Right cardiac atrium (tissue), 5 donors: ENCODE results near the gene CERT1. TPM values are rescaled to one million over a fixed set of nuclear protein-coding genes. Genes with fewer than 3 reads are reported as not detected.

ENCODE experiments used
- ATAC-seq, 2 donors: fragments of 200-7000 bp; cut with Tn5 transposase; one replicate each; pipeline versions ENCODE4 v1.8.0 to v1.9.1; 2020; ENCODE audit warnings: moderate library complexity in 2 of 2, mild to moderate bottlenecking in 1 of 2
- DNase-seq, 3 donors: peaks; one replicate each; pipeline ENCODE4 v3.0.0-alpha.2; 2020
- H3K27ac ChIP-seq: one replicate; pipeline ENCODE4 v1.5.1; 2013; ENCODE audit warnings: mild to moderate bottlenecking, low read length, control low read depth, moderate library complexity
- H3K27me3 ChIP-seq: one replicate; pipeline ENCODE4 v1.6.1; 2013; ENCODE audit not compliant: control insufficient read depth, insufficient read depth
- H3K4me1 ChIP-seq: one replicate; pipeline ENCODE4 v1.6.1; 2013; ENCODE audit warnings: low read length; ENCODE audit not compliant: control insufficient read depth, insufficient read depth
- H3K4me3 ChIP-seq: one replicate; pipeline ENCODE4 v1.5.1; 2013; ENCODE audit warnings: low read length, control low read depth
- H3K9me3 ChIP-seq: one replicate; pipeline ENCODE4 v1.6.1; 2013; ENCODE audit warnings: low read length; ENCODE audit not compliant: control insufficient read depth
- WGBS: extraction: QIAGEN DNeasy Blood & Tissue Kit; methylation state at CpG from one replicate; pipeline ENCODE4 v1.1.7; 2013; 5-methylcytosine and 5-hydroxymethylcytosine counted together
- intact Hi-C, 4 donors: fragments of 100-400 bp; cut with DNase I; formaldehyde crosslinking; loops; one replicate each; pipeline versions ENCODE4 v1.11.0 to v1.14.0; 2022 to 2023
- polyA plus RNA-seq: library from polyadenylated mRNA; stranded (reverse); fragments of 200-250 nt; gene quantifications from one replicate; pipeline ENCODE4 v1.2.3, GENCODE V29; 2013
- total RNA-seq, 4 donors: library from RNA; stranded (reverse); fragmentation: NEBNext Ultra II Directional; extraction: Animal tissue kit (Norgen Biotek cat#: 25700); gene quantifications; one replicate each; pipeline ENCODE4 v1.2.1, GENCODE V29; 2021
- donor health status: healthy with polysubstance abuse.
- donor health status: DM: no; HTN: yes; CAD: no.
- donor health status: DM: no; HTN: no; CAD: no.
- donor health status: DM: no; HTN: yes; CAD: no; lungs with severe emphysema.
- donor health status: DM: yes; HTN: yes; CAD: no.

The CERT1 gene
- total and polyA plus RNA-seq, 5 donors: 9.1 to 28.7 (median 27.7) TPM

DNA sequence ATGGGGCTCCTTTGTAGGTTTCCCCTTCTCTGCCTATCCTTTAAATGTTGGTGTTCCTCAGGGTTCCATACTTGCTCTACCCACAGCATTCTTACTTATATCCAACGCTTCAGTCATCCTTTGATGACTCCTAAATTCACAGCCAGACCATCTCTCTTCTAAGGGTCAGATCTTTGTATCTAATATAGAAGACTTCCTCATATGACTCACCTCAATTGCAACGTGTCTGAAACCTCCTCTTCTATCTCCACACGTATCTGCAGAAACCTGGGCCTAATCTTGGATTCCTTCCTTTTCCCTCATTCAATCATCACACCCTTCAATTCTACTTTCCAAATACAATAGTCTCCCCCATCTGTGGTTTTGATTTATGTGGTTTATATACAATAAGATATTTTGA is 106.1 kb downstream of the CERT1 start:
- Histone ChIP-seq H3K9me3 (no peaks in the 10 kb centered on the region), H3K27ac (no peak overlapping the region), H3K27me3 (no peaks in the 10 kb centered on the region), H3K4me3 (no peak overlapping the region), H3K4me1 (no peaks in the 10 kb centered on the region)
- WGBS: 79% methylated on average over 3 of the region's 3 CpGs
- DNase-seq: no peak
- no peak for ATAC-seq
- intact Hi-C loops: no loop called here

DNA sequence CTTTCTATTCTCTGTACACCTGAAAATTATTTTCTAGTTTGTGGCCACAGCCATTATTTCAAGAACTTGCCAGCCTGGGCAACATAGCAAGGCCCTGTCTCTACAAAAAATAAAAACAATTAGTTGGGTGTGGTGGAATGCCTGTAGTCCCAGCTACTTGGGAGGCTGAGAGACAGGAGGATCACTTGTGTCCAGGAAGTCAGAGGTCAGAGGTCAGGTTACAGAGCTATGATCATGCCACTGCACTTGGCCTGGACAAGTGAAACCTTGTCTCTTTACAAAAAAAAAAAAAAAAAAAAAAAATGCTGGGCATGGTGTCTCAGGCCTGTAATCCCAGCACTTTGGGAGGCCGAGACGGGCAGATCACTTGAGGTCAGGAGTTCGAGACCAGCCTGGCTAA is 116.2 kb downstream of the CERT1 start:
- no peak for ATAC-seq
- intact Hi-C loops: no loop called here
- WGBS: 97% methylated on average over 3 of the region's 3 CpGs
- Histone ChIP-seq H3K27me3 (no peaks in the 10 kb centered on the region), H3K4me1 (no peaks in the 10 kb centered on the region), H3K4me3 (no peak overlapping the region), H3K9me3 (no peaks in the 10 kb centered on the region), H3K27ac (no peak overlapping the region)
- no peak for DNase-seq

DNA sequence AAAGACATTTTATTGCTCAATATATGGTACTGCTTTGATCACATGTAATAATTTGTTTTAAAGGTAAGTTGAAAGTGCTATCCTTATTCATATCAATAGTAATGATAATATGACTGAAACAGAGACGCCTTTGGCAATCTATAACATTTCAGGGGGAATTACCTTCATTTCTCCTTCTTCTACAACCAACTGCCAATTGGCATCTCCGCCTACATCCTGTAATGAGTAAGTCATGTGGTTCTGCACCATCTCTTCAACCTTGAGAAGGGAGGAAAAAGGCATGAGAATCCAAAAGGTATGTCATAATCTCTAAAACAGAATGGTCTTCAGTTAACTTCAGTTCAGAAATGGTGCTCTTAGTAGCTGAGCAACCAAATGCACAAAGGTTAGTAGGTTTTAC is 122.0 kb downstream of the CERT1 start:
- no peaks in the 10 kb centered on the region for H3K9me3 ChIP-seq
- 97% methylated on average over 2 of the region's 2 CpGs for WGBS
- H3K4me1 ChIP-seq: no peaks in the 10 kb centered on the region
- no peak for ATAC-seq
- no peak overlapping the region for H3K27ac ChIP-seq
- no peak for DNase-seq
- no peaks in the 10 kb centered on the region for H3K27me3 ChIP-seq
- intact Hi-C loops: loop anchor here in 1 of 4 donors (10.0 kb wide), 1 partner anchor 285 kb away; no protein-coding TSS in a partner anchor
- H3K4me3 ChIP-seq: no peak overlapping the region

DNA sequence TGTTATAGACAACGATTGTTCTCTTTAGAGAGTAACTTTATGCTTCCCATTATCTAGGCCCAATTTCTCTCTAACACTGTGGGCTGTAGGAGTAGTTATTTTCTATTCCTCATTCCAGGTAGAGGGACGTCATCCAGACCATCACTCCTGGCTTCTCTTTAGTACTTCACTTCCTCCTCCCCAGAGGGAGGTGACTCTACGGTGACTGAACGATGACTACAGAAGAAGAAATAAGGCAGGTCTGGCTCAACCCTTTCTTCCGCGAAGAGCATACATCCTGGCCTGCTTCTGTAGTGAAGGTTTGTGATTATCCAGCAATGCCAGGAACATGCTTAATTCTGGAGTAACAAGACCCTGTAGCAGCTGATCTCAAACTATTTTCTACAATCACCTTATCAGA is 123.6 kb downstream of the CERT1 start:
- ATAC-seq (no peak), DNase-seq (no peak)
- 88% methylated on average over 6 of the region's 6 CpGs for WGBS
- intact Hi-C loops: loop anchor here in 1 of 4 donors (10.0 kb wide), 1 partner anchor 287 kb away; no protein-coding TSS in a partner anchor
- Histone ChIP-seq H3K9me3 (no peaks in the 10 kb centered on the region), H3K27ac (no peak overlapping the region), H3K27me3 (no peaks in the 10 kb centered on the region), H3K4me3 (no peak overlapping the region), H3K4me1 (no peaks in the 10 kb centered on the region)

DNA sequence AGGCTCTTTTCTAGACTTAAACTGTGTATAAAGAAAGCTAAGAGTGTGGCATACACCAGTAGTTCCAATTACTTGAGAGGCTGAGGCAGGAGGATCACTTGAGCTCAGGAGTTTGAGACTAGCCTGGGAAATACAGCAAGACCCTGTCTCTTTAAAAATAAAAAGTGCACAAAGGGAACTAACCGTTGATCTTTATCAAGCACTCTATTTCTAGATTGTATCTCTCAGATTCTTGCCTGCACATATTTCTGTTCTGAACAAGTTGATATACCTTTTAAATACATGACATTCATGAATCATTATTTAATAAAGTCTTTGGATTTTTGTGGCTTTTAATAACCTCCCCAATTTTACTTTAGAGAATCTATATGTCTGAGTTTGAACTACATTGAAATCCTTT is 127.2 kb downstream of the CERT1 start:
- DNase-seq (no peak), ATAC-seq (no peak)
- Histone ChIP-seq H3K4me3 (no peak overlapping the region), H3K9me3 (no peaks in the 10 kb centered on the region), H3K27ac (no peak overlapping the region), H3K27me3 (no peaks in the 10 kb centered on the region), H3K4me1 (no peaks in the 10 kb centered on the region)
- WGBS: 47% methylated on average over 1 of the region's 1 CpG
- intact Hi-C loops: loop anchor here in 1 of 4 donors (10.0 kb wide), 1 partner anchor 291 kb away; no protein-coding TSS in a partner anchor

DNA sequence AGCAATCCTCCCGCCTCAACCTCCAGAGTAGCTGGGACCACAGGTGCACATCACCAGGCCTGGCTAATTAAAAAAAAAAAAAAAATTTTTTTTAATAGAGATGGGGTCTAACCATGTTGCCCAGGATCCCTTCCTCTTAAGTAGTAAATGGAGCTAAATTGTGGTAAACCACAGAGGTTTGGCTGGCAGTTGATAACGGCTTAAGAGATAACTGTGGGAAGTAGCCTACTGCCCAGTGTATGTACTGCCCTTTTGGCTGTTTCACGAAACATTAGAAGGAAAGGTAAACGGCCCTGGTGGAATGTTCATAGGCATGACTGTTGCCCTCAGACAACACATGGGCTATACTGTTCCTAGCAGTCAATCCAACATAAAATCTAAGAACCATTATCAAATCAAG is 130.0 kb downstream of the CERT1 start:
- no peak overlapping the region for H3K4me3 ChIP-seq
- no peaks in the 10 kb centered on the region for H3K27me3 ChIP-seq
- DNase-seq (no peak), ATAC-seq (no peak)
- no peaks in the 10 kb centered on the region for H3K9me3 ChIP-seq
- WGBS: 84% methylated on average over 4 of the region's 4 CpGs
- intact Hi-C loops: loop anchor here in 1 of 4 donors (10.0 kb wide), 1 partner anchor 293 kb away; no protein-coding TSS in a partner anchor
- H3K4me1 ChIP-seq: no peaks in the 10 kb centered on the region
- no peak overlapping the region for H3K27ac ChIP-seq

DNA sequence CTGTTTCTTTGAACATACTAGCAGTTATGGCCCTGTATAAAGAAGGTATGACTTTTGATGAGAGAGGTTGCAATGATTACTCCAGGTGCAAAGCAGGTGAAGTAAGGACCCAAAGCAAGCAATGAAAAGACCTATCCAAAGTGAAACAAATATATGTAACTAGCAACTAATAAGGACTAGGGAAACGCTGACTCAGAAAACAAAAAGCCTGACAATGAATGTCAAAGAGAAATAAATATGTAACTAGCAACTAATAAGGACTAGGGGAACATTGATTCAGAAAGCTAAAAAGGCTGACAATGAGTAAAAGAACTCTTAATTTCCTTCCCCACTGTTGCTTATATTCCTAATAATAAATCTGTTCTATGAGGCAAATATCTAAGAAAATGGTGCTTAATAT is 131.3 kb downstream of the CERT1 start:
- no peak overlapping the region for H3K27ac ChIP-seq
- intact Hi-C loops: loop anchor here in 1 of 4 donors (10.0 kb wide), 1 partner anchor 295 kb away; no protein-coding TSS in a partner anchor
- no peak for ATAC-seq
- H3K27me3 ChIP-seq: no peaks in the 10 kb centered on the region
- H3K9me3 ChIP-seq: no peaks in the 10 kb centered on the region
- no peaks in the 10 kb centered on the region for H3K4me1 ChIP-seq
- no peak overlapping the region for H3K4me3 ChIP-seq
- 98% methylated on average over 1 of the region's 1 CpG for WGBS
- no peak for DNase-seq

DNA sequence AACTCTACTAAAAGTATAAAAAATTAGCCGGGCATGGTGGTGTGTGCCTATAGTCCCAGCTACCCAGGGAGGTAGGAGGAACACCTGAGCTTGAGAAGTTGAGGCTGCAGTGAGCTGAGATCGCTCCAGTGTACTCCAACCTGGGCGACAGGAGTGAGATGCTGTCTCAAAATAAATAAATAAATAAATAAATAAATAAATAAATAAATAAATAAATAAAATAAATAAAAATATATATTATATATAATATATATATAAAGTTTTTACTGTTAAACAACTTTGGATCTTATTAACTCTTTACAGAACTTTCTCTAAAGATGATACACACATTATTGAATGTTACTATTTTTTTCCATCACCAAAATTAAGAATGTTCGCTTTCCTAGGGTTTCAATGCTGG is 136.0 kb downstream of the CERT1 start:
- 98% methylated on average over 4 of the region's 4 CpGs for WGBS

DNA sequence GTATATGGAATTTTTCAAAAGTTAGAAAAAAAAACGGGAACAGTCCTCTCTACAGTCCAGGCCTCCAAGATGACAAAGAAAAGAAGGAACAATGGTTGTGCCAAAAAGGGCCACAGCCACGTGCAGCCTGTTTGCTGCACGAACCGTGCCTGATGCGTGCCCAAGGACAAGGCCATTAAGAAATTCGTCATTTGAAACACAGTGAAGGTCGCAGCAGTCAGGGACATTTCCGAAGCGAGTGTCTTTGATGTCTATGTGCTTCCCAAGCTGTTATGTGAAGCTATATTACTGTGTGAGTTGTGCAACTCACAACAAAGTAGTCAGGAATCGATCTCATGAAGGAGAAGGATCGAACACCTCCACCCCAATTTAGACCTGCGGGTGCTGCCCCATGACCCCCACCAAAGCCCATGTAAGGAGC is 137.0 kb downstream of the CERT1 start:
- H3K4me1 ChIP-seq: no peaks in the 10 kb centered on the region
- ATAC-seq: no peak

More for the DNA sequence above, 136.0 kb downstream of the CERT1 start:
- intact Hi-C loops: no loop called here
- Histone ChIP-seq H3K27me3 (no peaks in the 10 kb centered on the region), H3K4me3 (no peak overlapping the region), H3K27ac (no peak overlapping the region), H3K9me3 (no peaks in the 10 kb centered on the region), H3K4me1 (no peaks in the 10 kb centered on the region)
- ATAC-seq: no peak
- DNase-seq: no peak

DNA sequence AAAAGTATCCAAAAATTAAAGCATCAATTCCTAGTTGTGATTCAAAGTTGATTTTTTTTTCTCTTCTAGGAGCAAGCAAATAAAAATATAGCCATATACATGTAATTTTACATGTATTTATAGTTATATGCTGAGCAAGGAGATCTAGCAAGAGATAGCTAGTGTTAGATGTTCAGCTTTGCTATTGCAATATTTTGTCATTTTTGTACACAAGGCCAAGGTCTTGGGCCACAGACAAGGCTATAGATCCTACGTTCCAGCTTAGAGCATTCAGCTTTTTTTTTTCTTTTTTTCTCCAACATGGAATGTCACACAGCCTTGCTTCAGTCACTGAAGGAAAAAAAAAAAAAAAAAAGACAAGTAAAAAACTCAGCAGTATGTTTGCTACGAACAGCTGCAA is 137.6 kb downstream of the CERT1 start:
- WGBS: 74% methylated on average over 2 of the region's 2 CpGs
- no peak overlapping the region for H3K4me3 ChIP-seq
- H3K27ac ChIP-seq: no peak overlapping the region
- intact Hi-C loops: no loop called here
- DNase-seq (no peak), ATAC-seq (no peak)
- H3K27me3 ChIP-seq: no peaks in the 10 kb centered on the region
- no peaks in the 10 kb centered on the region for H3K4me1 ChIP-seq
- no peaks in the 10 kb centered on the region for H3K9me3 ChIP-seq

More for the DNA sequence above, 137.0 kb downstream of the CERT1 start:
- Histone ChIP-seq H3K27me3 (no peaks in the 10 kb centered on the region), H3K4me3 (no peak overlapping the region), H3K27ac (no peak overlapping the region), H3K9me3 (no peaks in the 10 kb centered on the region)
- intact Hi-C loops: no loop called here
- WGBS: 90% methylated on average over 12 of the region's 12 CpGs
- DNase-seq: no peak

DNA sequence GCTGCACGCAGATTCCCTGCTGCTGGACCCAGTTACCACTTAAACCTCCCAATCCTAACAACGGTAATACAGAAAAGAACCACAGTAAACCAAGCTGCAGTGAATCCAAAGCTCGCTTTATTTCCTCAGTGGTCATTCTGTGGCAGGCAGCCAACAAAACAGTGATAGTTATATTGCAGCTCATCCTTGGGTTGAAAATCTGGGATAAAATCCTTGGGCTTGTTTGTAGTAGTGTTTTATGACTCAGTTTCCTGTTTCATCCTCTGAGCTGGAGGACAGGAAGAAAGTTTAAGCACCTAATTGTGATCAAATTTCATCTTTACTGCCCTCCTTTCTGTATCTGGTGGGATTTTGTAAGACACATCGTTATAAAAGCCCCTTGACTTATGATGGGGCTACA is 143.0 kb downstream of the CERT1 start:
- ATAC-seq: no peak
- Histone ChIP-seq H3K27ac (no peak overlapping the region), H3K4me3 (no peak overlapping the region), H3K4me1 (no peaks in the 10 kb centered on the region), H3K27me3 (no peaks in the 10 kb centered on the region), H3K9me3 (no peaks in the 10 kb centered on the region)
- intact Hi-C loops: no loop called here
- WGBS: 74% methylated on average over 4 of the region's 4 CpGs
- no peak for DNase-seq

DNA sequence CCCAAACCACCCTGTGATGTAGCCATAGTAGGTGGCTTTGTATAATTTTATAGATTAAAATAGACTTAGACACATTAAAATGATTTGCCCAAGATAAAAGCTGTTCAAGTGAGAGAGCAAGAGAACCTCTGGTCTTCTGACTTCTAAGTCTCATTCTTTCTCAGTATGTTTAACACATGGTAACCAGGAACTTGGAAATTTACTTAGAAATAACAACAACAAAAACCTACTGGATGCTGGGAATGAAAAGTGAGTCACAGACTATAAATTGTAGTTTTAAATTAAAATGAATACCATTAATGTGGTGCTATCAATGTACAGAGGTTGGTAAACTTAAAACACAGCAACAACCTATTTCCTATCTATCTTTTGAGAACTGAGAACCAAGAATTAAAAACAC is 144.0 kb downstream of the CERT1 start:
- H3K4me3 ChIP-seq: no peak overlapping the region
- DNase-seq: no peak
- H3K9me3 ChIP-seq: no peaks in the 10 kb centered on the region
- H3K4me1 ChIP-seq: no peaks in the 10 kb centered on the region
- intact Hi-C loops: no loop called here
- ATAC-seq: no peak
- H3K27ac ChIP-seq: no peak overlapping the region
- H3K27me3 ChIP-seq: no peaks in the 10 kb centered on the region
